Liver (tissue), 9 donors: Measurements from ENCODE around the gene LYSET. TPM values are rescaled to one million over a fixed set of nuclear protein-coding genes. Genes with fewer than 3 reads are reported as not detected.

Experiments
- DNase-seq: peaks from one replicate; pipeline ENCODE4 v3.0.0-alpha.2; 2017; ENCODE audit warnings: low spot score
- H3K27ac ChIP-seq, 2 donors: one replicate each; pipeline ENCODE4 v1.7.0; 2013; ENCODE audit warnings: inconsistent platforms in 2 of 2, low read length in 2 of 2, control low read depth in 1 of 2, low read depth in 1 of 2, mild to moderate bottlenecking in 1 of 2
- H3K27me3 ChIP-seq, 4 donors: one replicate each; pipeline versions ENCODE4 v1.6.1 to v1.7.0; 2013; ENCODE audit warnings: low read length in 3 of 4, inconsistent platforms in 1 of 4, mild to moderate bottlenecking in 1 of 4, moderate library complexity in 1 of 4; ENCODE audit not compliant: control insufficient read depth in 4 of 4, insufficient read depth in 4 of 4
- H3K36me3 ChIP-seq, 4 donors: one replicate each; pipeline versions ENCODE4 v1.6.1 to v1.7.0; 2013; ENCODE audit warnings: low read length in 3 of 4, mild to moderate bottlenecking in 3 of 4, low read depth in 1 of 4, moderate library complexity in 1 of 4; ENCODE audit not compliant: control insufficient read depth in 4 of 4, insufficient read depth in 3 of 4
- H3K4me1 ChIP-seq, 4 donors: one replicate each; pipeline versions ENCODE4 v1.6.1 to v1.7.0; 2013; ENCODE audit warnings: low read length in 3 of 4, mild to moderate bottlenecking in 3 of 4, moderate library complexity in 1 of 4; ENCODE audit not compliant: control insufficient read depth in 4 of 4, insufficient read depth in 4 of 4
- H3K4me3 ChIP-seq, 3 donors: one replicate each; pipeline versions ENCODE4 v1.6.1 to v1.7.0; 2013; ENCODE audit warnings: low read length in 3 of 3, control low read depth in 1 of 3, low read depth in 1 of 3, mild to moderate bottlenecking in 1 of 3
- H3K9ac ChIP-seq, 2 donors: one replicate each; pipeline ENCODE4 v1.7.0; 2013; ENCODE audit warnings: low read length in 2 of 2, mild to moderate bottlenecking in 2 of 2, moderate library complexity in 2 of 2, control low read depth in 1 of 2, low read depth in 1 of 2
- H3K9me3 ChIP-seq, 4 donors: one replicate each; pipeline versions ENCODE4 v1.6.1 to v1.7.0; 2013; ENCODE audit warnings: low read length in 3 of 4; ENCODE audit not compliant: control insufficient read depth in 4 of 4
- CTCF ChIP-seq: fragments of 150-350 bp; IDR thresholded peaks from 2 replicates; pipeline ENCODE4 v1.5.1; 2017; ENCODE audit warnings: improper control_type of control experiment, low read depth, low read length; ENCODE audit not compliant: missing input control
- EGR1 ChIP-seq, 2 donors: IDR thresholded peaks; 2 replicates each; pipeline ENCODE4 v1.6.1; 2016 to 2018; ENCODE audit warnings: antibody characterized with exemption in 2 of 2, low read depth in 2 of 2
- FOXA1 ChIP-seq: IDR thresholded peaks from 2 replicates; pipeline ENCODE4 v1.6.1; 2016; ENCODE audit warnings: antibody characterized with exemption
- FOXA2 ChIP-seq: IDR thresholded peaks from 2 replicates; pipeline ENCODE4 v1.6.1; 2016; ENCODE audit warnings: antibody characterized with exemption
- GABPA ChIP-seq, 2 donors: IDR thresholded peaks in 1 of 2; conservative IDR thresholded peaks in 1 of 2; 2 replicates each; pipeline ENCODE4 v1.6.1; 2016; ENCODE audit warnings: antibody characterized with exemption in 2 of 2, mild to moderate bottlenecking in 1 of 2, moderate library complexity in 1 of 2
- HNF4A ChIP-seq, 2 donors: conservative IDR thresholded peaks; 2 replicates each; pipeline ENCODE4 v1.6.1; 2016; ENCODE audit warnings: antibody characterized with exemption in 2 of 2, mild to moderate bottlenecking in 2 of 2
- HNF4G ChIP-seq: IDR thresholded peaks from 2 replicates; pipeline ENCODE4 v1.6.1; 2016; ENCODE audit warnings: antibody characterized with exemption
- JUND ChIP-seq, 2 donors: IDR thresholded peaks; 2 replicates each; pipeline ENCODE4 v1.6.1; 2016; ENCODE audit warnings: antibody characterized with exemption in 2 of 2
- NR2F2 ChIP-seq: IDR thresholded peaks from 2 replicates; pipeline ENCODE4 v1.6.1; 2016; ENCODE audit warnings: antibody characterized with exemption
- RAD21 ChIP-seq, 2 donors: IDR thresholded peaks; 2 replicates each; pipeline ENCODE4 v1.6.1; 2016; ENCODE audit warnings: antibody characterized with exemption in 2 of 2, mild to moderate bottlenecking in 2 of 2
- REST ChIP-seq: IDR thresholded peaks from 2 replicates; pipeline ENCODE4 v1.6.1; 2016; ENCODE audit warnings: antibody characterized with exemption, mild to moderate bottlenecking
- RXRA ChIP-seq, 2 donors: IDR thresholded peaks; 2 replicates each; pipeline ENCODE4 v1.6.1; 2017 to 2018; ENCODE audit warnings: antibody characterized with exemption in 2 of 2, mild to moderate bottlenecking in 1 of 2
- SP1 ChIP-seq: IDR thresholded peaks from 2 replicates; pipeline ENCODE4 v1.6.1; 2018; ENCODE audit warnings: antibody characterized with exemption, mild to moderate bottlenecking
- TAF1 ChIP-seq: conservative IDR thresholded peaks from 2 replicates; pipeline ENCODE4 v1.6.1; 2016; ENCODE audit warnings: antibody characterized with exemption, mild to moderate bottlenecking
- YY1 ChIP-seq: IDR thresholded peaks from 2 replicates; pipeline ENCODE4 v1.6.1; 2016; ENCODE audit warnings: antibody characterized with exemption, mild to moderate bottlenecking
- ZBTB33 ChIP-seq: IDR thresholded peaks from 2 replicates; pipeline ENCODE4 v1.6.1; 2016; ENCODE audit warnings: antibody characterized with exemption
- WGBS: extraction: QIAGEN DNeasy Blood & Tissue Kit; methylation state at CpG from one replicate; pipeline ENCODE4 v1.1.7; 2013; 5-methylcytosine and 5-hydroxymethylcytosine counted together
- polyA plus RNA-seq, 2 donors: library from polyadenylated mRNA; stranded (reverse) in 1 of 2; unstranded in 1 of 2; fragments of 200-250 nt in 1 of 2; fragments of >200 nt in 1 of 2; fragmentation: Nextera tagmentation in 1 of 2; extraction: Ambion mirVana in 1 of 2; gene quantifications; one replicate each; pipeline versions ENCODE4 v1.2.1 to v1.2.3, GENCODE V29; 2013 to 2015
- total RNA-seq, 2 donors: library from RNA; depleted of rRNA; stranded (reverse); fragments of >200 nt; gene quantifications; one replicate each; pipeline ENCODE4 v1.2.3, GENCODE V29; 2014
- TF ChIP-seq, protein P1 (sequence below): IDR thresholded peaks from 2 replicates; pipeline ENCODE4 v1.6.1; 2016; ENCODE audit warnings: antibody characterized with exemption
- TF ChIP-seq, protein P2 (sequence below): IDR thresholded peaks from 2 replicates; pipeline ENCODE4 v1.6.1; 2016; ENCODE audit warnings: antibody characterized with exemption
- donor health status: healthy.
- donor health status: healthy.
- donor health status: healthy.
- donor health status: healthy.
- donor health status: healthy.

The LYSET gene
- total RNA-seq: 1 to 10 TPM; 5.6 to 5.9 TPM
- 10 to 100 TPM in 1 of 2 donors, 1 to 10 TPM in 1; 7.2 to 13.4 TPM for polyA plus RNA-seq

DNA sequence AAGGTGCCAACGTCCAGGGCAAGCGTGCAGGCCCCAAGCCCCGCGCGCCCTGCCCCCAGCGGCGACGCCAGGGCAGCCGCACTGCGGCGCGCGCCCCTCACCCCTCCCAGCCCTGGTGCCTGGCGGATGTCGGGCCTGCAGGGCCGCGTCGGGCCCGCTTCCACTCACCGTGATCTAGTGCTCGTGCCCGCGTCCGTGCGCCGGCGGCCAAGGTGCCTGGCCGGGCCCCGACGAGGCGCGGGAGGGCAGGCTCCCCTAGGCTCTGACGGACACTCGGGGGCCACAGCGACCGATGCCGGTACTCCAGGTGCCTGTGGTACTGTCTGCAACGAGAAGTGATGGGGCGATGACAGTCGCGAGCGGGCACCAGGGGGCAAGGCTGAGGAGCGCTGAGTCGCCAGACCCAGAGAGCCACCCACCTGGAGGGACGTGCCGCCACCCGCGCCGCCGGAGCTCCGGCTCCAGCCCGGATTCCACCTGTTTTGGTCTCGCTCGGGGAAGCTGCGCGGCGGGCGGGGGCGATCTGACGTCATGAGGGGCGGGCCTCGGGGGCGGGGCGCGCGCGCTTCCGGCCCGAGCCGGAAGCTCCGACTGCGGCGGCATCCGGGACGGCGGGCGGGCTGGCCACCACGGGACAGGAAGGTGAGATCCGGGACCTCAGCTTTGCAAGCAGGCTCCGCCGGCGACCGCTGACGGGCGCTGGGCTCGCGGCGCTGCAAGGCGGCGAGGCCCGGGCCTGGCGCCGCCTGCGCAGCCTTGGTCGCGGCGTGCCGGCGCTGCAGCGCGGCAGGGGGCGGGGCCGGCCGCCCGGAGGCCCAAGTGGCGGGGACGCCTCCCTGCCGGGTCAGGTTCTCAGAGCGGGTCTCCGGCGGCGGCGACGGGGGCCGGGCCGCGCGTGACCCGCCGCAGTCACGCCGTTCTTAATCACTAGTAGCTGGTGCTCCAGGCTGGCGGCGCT, at the start of gene LYSET, which contains the start of gene MOAP1:
Gene LYSET (plus strand): TSS at position 927 of the 958 bp plus-strand sequence. CDS start 89 bp downstream, outside the sequence.
Gene MOAP1 (minus strand): TSS at position 507 of the 958 bp plus-strand sequence. CDS start 655 bp downstream, outside the sequence.
- peak; percentile 92 for DNase-seq
- Histone ChIP-seq H3K27me3 (no peaks in the 10 kb centered on the region), H3K36me3 (peaks cover 0 to 5% (median 2%) of the 10 kb centered on the region in 4 donors), H3K9me3 (no peaks in the 10 kb centered on the region), H3K4me1 (peaks cover 5 to 20% (median 14%) of the 10 kb centered on the region in 4 donors), H3K4me3 (peak within 1 kb of the TSS; percentile 84 to 99 (median 86)), H3K27ac (peak within 1 kb of the TSS; percentile 92 to 98), H3K9ac (peak within 1 kb of the TSS; percentile 97 to 98)
- peak; percentile 47 to 84 for TF ChIP-seq GABPA (IDR thresholded peaks at IDR 0.05 in 1 of 2, conservative IDR thresholded peaks at IDR 0.05 in 1 of 2)
- TF ChIP-seq YY1: peak; percentile 2
- TF ChIP-seq EGR1 (IDR thresholded peaks at IDR 0.05; ENCODE audit: low read depth in 2 of 2): peak; percentile 43 to 70
- TF ChIP-seq HNF4G: no peak
- WGBS: under 1% methylated on average over 124 of the region's 124 CpGs

- H3K9ac ChIP-seq: peak overlapping the region; percentile 48 to 60
- H3K9me3 ChIP-seq: no peaks in the 10 kb centered on the region
- peak overlapping the region; percentile 88 to 92 for H3K27ac ChIP-seq
- peaks cover 13 to 59% (median 45%) of the 10 kb centered on the region in 4 donors for H3K4me1 ChIP-seq
- peak; percentile 92 to 97 for TF ChIP-seq RXRA (IDR thresholded peaks at IDR 0.05)
- peak; percentile 96 for TF ChIP-seq FOXA2
- TF ChIP-seq RAD21 (IDR thresholded peaks at IDR 0.05): peak; percentile 49 to 60
- TF ChIP-seq FOXA1: peak; percentile 97
- TF ChIP-seq REST: peak; percentile 89
- TF ChIP-seq SP1: peak; percentile 92
- TF ChIP-seq HNF4A (conservative IDR thresholded peaks at IDR 0.05): peak; percentile 82 to 83
- TF ChIP-seq TAF1: peak; percentile 64
- peak; percentile 63 for TF ChIP-seq ZBTB33
- no peak for TF ChIP-seq HNF4G
- peak; percentile 78 for TF ChIP-seq NR2F2
- no peak for TF ChIP-seq CTCF
- peak; percentile 65 to 80 for TF ChIP-seq JUND (IDR thresholded peaks at IDR 0.05)
- peak; percentile 85 for TF ChIP-seq YY1
- no peak for TF ChIP-seq GABPA (IDR thresholded peaks at IDR 0.05 in 1 of 2, conservative IDR thresholded peaks at IDR 0.05 in 1 of 2)
- TF ChIP-seq, protein P1, sequence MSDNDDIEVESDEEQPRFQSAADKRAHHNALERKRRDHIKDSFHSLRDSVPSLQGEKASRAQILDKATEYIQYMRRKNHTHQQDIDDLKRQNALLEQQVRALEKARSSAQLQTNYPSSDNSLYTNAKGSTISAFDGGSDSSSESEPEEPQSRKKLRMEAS: peak; percentile 80
- TF ChIP-seq EGR1 (IDR thresholded peaks at IDR 0.05; ENCODE audit: low read depth in 2 of 2): peak; percentile 25 to 73
- TF ChIP-seq, protein P2, sequence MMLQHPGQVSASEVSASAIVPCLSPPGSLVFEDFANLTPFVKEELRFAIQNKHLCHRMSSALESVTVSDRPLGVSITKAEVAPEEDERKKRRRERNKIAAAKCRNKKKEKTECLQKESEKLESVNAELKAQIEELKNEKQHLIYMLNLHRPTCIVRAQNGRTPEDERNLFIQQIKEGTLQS: peak; percentile 15
- no peaks in the 10 kb centered on the region for H3K36me3 ChIP-seq
- DNase-seq: no peak
- no peaks in the 10 kb centered on the region for H3K27me3 ChIP-seq
- WGBS: 26% methylated on average over 5 of the region's 5 CpGs
- H3K4me3 ChIP-seq: no peak overlapping the region
Observed at GRCh38 chr14:93135399-93135798, 49.7 kb upstream of the LYSET start.
